ENCODE data around the gene TEAD3. TPM values are rescaled to one million over a fixed set of nuclear protein-coding genes. Genes with fewer than 3 reads are reported as not detected.

TEAD3 gene
- total and polyA plus RNA-seq, 10 of the 15 experiments (the other 5 are each of a cell fraction or from before 2014, with no cell fraction given), result 0.02 to 0.28 (median 0.18) TPM; not detected in 5

- ChIA-PET RAD21 (ENCODE audit: unreplicated experiment) (no interaction called here), POLR2A (no interaction called here), CTCF (no interaction called here), SMC1A (ENCODE audit: uncharacterized antibody, unreplicated experiment) (interaction anchor here (0.7 to 0.8 kb wide), 2 partner anchors 182 to 197 kb away, joined by 3 read pairs; no protein-coding TSS in a partner anchor)
- H3K4me3 ChIP-seq, result no peak overlapping the region
- in situ Hi-C loops (cut with MboI) (no loop called here), intact Hi-C loops (cut with micrococcal nuclease; ENCODE audit: unreplicated experiment) (no loop called here)
- peaks cover 6% of the 10 kb centered on the region; the same call in 1 of the 2 replicates for H3K4me1 ChIP-seq (ENCODE audit: control insufficient read depth, insufficient read depth, low read length)
- H3K36me3 ChIP-seq (ENCODE audit: control insufficient read depth in 2 of 2, insufficient read depth in 2 of 2, low read length in 1 of 2), result no peaks in the 10 kb centered on the region
- no peak overlapping the region for H3K4me2 ChIP-seq (ENCODE audit: control insufficient read depth, insufficient read depth)
- BruUV-seq (replicated peaks), result no TSS peak
- no peak overlapping the region for H2AFZ ChIP-seq (ENCODE audit: control insufficient read depth, low read depth, low read length)
- peaks cover 2 to 6% of the 10 kb centered on the region in 2 experiments; a peak in 1 of 4 replicates for H3K27me3 ChIP-seq (replicated peaks in 1 of 2; ENCODE audit: control insufficient read depth in 2 of 2, insufficient read depth in 2 of 2, low read length in 1 of 2)
- ATAC-seq (no peak), FAIRE-seq (no peak), DNase-seq (ENCODE audit: low read depth, low spot score) (no peak)
- H3K9me3 ChIP-seq (replicated peaks; ENCODE audit: control insufficient read depth, insufficient read depth, low read length), result no peaks in the 10 kb centered on the region
- no peaks in the 10 kb centered on the region for H4K20me1 ChIP-seq (ENCODE audit: control insufficient read depth, insufficient read depth)
- 21% methylated on average over 5 of the region's 5 CpGs for WGBS (ENCODE audit: insufficient coverage, insufficient replicate concordance, low lambda C conversion rate, missing lambda C conversion rate)
- H3K79me2 ChIP-seq (ENCODE audit: control insufficient read depth, insufficient read depth, low read length), result no peaks in the 10 kb centered on the region
- H3K27ac ChIP-seq (ENCODE audit: control insufficient read depth, insufficient read depth), result no peak overlapping the region
- H3K9ac ChIP-seq (ENCODE audit: control insufficient read depth, insufficient read depth, low read length), result no peak overlapping the region
- TF ChIP-seq MYB (IDR thresholded peaks at IDR 0.05; ENCODE audit: borderline replicate concordance, low read depth, low read length) (no peak), E2F8 (IDR thresholded peaks at IDR 0.05; ENCODE audit: low read depth, partially characterized antibody) (no peak), ZBTB11 (CRISPR knock-in tag; IDR thresholded peaks at IDR 0.05) (no peak), DPF2 (IDR thresholded peaks at IDR 0.05) (no peak), E4F1 (IDR thresholded peaks at IDR 0.05; ENCODE audit: borderline replicate concordance, partially characterized antibody) (no peak), ZNF24 (IDR thresholded peaks at IDR 0.05) (no peak), MTA2 (IDR thresholded peaks at IDR 0.05; ENCODE audit: low read depth) (no peak), GATAD2B (conservative IDR thresholded peaks at IDR 0.05; ENCODE audit: low read depth) (no peak), SREBF1 (IDR thresholded peaks at IDR 0.05; ENCODE audit: low read length) (no peak), TBL1XR1 (IDR thresholded peaks at IDR 0.05; ENCODE audit: low read depth, low read length) (no peak), ZBTB40 (IDR thresholded peaks at IDR 0.05; ENCODE audit: borderline replicate concordance) (no peak)
Observed at GRCh38 chr6:35508542-35508941, 11.7 kb upstream of the TEAD3 start.

Measured in GM12878 (cell line).